SK-N-SH treated with all-trans-retinoic acid at 6 μM for 48 hours (cell line): ENCODE data around the gene UPB1.

Experiments used
- ATAC-seq: fragments of 200-7000 bp; cut with Tn5 transposase; 3 replicates; pipeline ENCODE4 v1.9.1; 2020; ENCODE audit warnings: mild to moderate bottlenecking, moderate library complexity
- ARNTL ChIP-seq: fragments of 450-650 bp; formaldehyde crosslinking; IDR thresholded peaks from 2 replicates; pipeline ENCODE4 v1.5.0; 2020; ENCODE audit warnings: low read depth, mild to moderate bottlenecking, moderate library complexity, borderline replicate concordance
- BACH2 ChIP-seq: fragments of 250-450 bp; sonication (Bioruptor Pico); IDR thresholded peaks from 2 replicates; pipeline ENCODE4 v1.9.0; 2021; ENCODE audit warnings: mild to moderate bottlenecking, borderline replicate concordance
- CREB5 ChIP-seq: fragments of 250-450 bp; sonication (Bioruptor Pico); IDR thresholded peaks from 2 replicates; pipeline ENCODE4 v1.5.1; 2020; ENCODE audit warnings: low read depth, mild to moderate bottlenecking, moderate library complexity
- CSDC2 ChIP-seq: fragments of 250-450 bp; sonication (Bioruptor Pico); IDR thresholded peaks from 2 replicates; pipeline ENCODE4 v1.5.0; 2020; ENCODE audit warnings: mild to moderate bottlenecking, moderate library complexity
- CSRNP3 ChIP-seq: fragments of 250-450 bp; sonication (Bioruptor Pico); IDR thresholded peaks from 2 replicates; pipeline ENCODE4 v1.5.1; 2021; ENCODE audit warnings: mild to moderate bottlenecking, moderate library complexity
- ESRRG ChIP-seq: fragments of 250-450 bp; sonication (Bioruptor Pico); IDR thresholded peaks from 2 replicates; pipeline ENCODE4 v1.6.1; 2021; ENCODE audit warnings: mild to moderate bottlenecking
- GLIS3 ChIP-seq: fragments of 250-450 bp; sonication (Bioruptor Pico); IDR thresholded peaks from 2 replicates; pipeline ENCODE4 v1.5.0; 2020; ENCODE audit warnings: mild to moderate bottlenecking, moderate library complexity
- ISL1 ChIP-seq: fragments of 250-450 bp; sonication (Bioruptor Pico); IDR thresholded peaks from 2 replicates; pipeline ENCODE4 v2.1.2; 2022; ENCODE audit warnings: mild to moderate bottlenecking, moderate library complexity
- OSR1 ChIP-seq: fragments of 250-450 bp; sonication (Bioruptor Pico); IDR thresholded peaks from 2 replicates; pipeline ENCODE4 v1.8.0; 2022; ENCODE audit warnings: moderate library complexity, mild to moderate bottlenecking, inconsistent platforms
- PATZ1 ChIP-seq: fragments of 250-450 bp; sonication (Bioruptor Pico); IDR thresholded peaks from 2 replicates; pipeline ENCODE4 v1.8.0; 2020; ENCODE audit warnings: mild to moderate bottlenecking, moderate library complexity, borderline replicate concordance
- PPARA ChIP-seq: fragments of 250-450 bp; sonication (Bioruptor Pico); IDR thresholded peaks from 2 replicates; pipeline ENCODE4 v1.5.0; 2020; ENCODE audit warnings: mild to moderate bottlenecking, borderline replicate concordance
- RARB ChIP-seq: fragments of 250-450 bp; sonication (Bioruptor Pico); IDR thresholded peaks from 2 replicates; pipeline ENCODE4 v1.8.0; 2021; ENCODE audit warnings: mild to moderate bottlenecking, moderate library complexity
- SNAI2 ChIP-seq: fragments of 250-450 bp; sonication (Bioruptor Pico); IDR thresholded peaks from 2 replicates; pipeline ENCODE4 v1.5.0; 2020; ENCODE audit warnings: mild to moderate bottlenecking, moderate library complexity
- TCF4 ChIP-seq: fragments of 250-450 bp; sonication (Bioruptor Pico); IDR thresholded peaks from 2 replicates; pipeline ENCODE4 v1.8.0; 2021; ENCODE audit warnings: mild to moderate bottlenecking, moderate library complexity, borderline replicate concordance
- TOX ChIP-seq: fragments of 250-450 bp; sonication (Bioruptor Pico); IDR thresholded peaks from 2 replicates; pipeline ENCODE4 v1.8.0; 2021; ENCODE audit warnings: mild to moderate bottlenecking, moderate library complexity, borderline replicate concordance
- TSHZ2 ChIP-seq: fragments of 250-450 bp; sonication (Bioruptor Pico); IDR thresholded peaks from 2 replicates; pipeline ENCODE4 v1.5.0; 2020; ENCODE audit warnings: mild to moderate bottlenecking, moderate library complexity
- ZC3H10 ChIP-seq: fragments of 250-450 bp; sonication (Bioruptor Pico); IDR thresholded peaks from 2 replicates; pipeline ENCODE4 v1.5.1; 2021; ENCODE audit warnings: mild to moderate bottlenecking, moderate library complexity
- ZFP3 ChIP-seq: fragments of 250-450 bp; sonication (Bioruptor Pico); IDR thresholded peaks from 2 replicates; pipeline ENCODE4 v1.5.0; 2020; ENCODE audit warnings: mild to moderate bottlenecking, moderate library complexity
- ZFP30 ChIP-seq: fragments of 450-650 bp; formaldehyde crosslinking; IDR thresholded peaks from 2 replicates; pipeline ENCODE4 v1.5.0; 2022; ENCODE audit warnings: mild to moderate bottlenecking, moderate library complexity
- ZNF565 ChIP-seq: fragments of 450-650 bp; formaldehyde crosslinking; conservative IDR thresholded peaks from 2 replicates; pipeline ENCODE4 v1.5.0; 2020; ENCODE audit warnings: low read depth, mild to moderate bottlenecking, moderate library complexity
- ZNF70 ChIP-seq: fragments of 450-650 bp; formaldehyde crosslinking; IDR thresholded peaks from 2 replicates; pipeline ENCODE4 v1.5.0; 2020; ENCODE audit warnings: mild to moderate bottlenecking, moderate library complexity
- ZNF8 ChIP-seq: fragments of 450-650 bp; formaldehyde crosslinking; IDR thresholded peaks from 2 replicates; pipeline ENCODE4 v1.5.0; 2020; ENCODE audit warnings: mild to moderate bottlenecking, moderate library complexity

UPB1 gene

DNA sequence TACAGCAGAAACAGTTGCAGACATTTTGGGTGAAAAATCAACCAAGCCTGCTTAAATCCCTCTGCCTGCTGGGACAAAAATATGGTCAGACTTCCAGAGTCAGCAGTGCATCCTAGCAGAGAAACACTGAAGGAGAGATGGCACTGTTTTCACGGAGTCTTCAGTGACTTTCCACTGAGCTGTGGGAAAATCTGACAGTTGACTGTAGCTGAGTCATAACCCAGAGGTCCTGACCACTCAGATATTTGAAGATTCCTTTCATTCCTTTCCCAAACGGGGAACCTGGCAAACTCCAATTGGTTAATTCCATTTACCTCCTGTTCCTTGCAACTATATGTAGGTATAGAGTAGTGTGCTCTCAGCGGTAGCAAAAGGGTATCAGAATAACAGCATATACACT is 20.9 kb upstream of the UPB1 start:
- peak; percentile 96 for ATAC-seq

GRCh38 chr22:24474649-24475255 is 20.4 kb upstream of the UPB1 start:
- ATAC-seq, result peak; percentile 31
- TF ChIP-seq BACH2 (CRISPR knock-in tag), result no peak
- no peak for TF ChIP-seq ZC3H10
- TF ChIP-seq RARB (CRISPR knock-in tag), result no peak
- no peak for TF ChIP-seq CREB5 (CRISPR knock-in tag)
- TF ChIP-seq TOX (CRISPR knock-in tag), result no peak
- TF ChIP-seq CSRNP3 (CRISPR knock-in tag), result no peak
- TF ChIP-seq ZFP3 (CRISPR knock-in tag), result no peak
- TF ChIP-seq ISL1, result no peak
- TF ChIP-seq TCF4 (CRISPR knock-in tag), result no peak
- TF ChIP-seq CSDC2 (CRISPR knock-in tag), result no peak
- no peak for TF ChIP-seq SNAI2 (CRISPR knock-in tag)
- TF ChIP-seq ZFP30 (CRISPR knock-in tag), result no peak
- TF ChIP-seq TSHZ2 (CRISPR knock-in tag), result no peak
- no peak for TF ChIP-seq GLIS3
- no peak for TF ChIP-seq ESRRG (CRISPR knock-in tag)
- TF ChIP-seq ZNF8, result no peak
- TF ChIP-seq ARNTL (CRISPR knock-in tag), result no peak
- TF ChIP-seq, all 23 proteins: peak for 0

More for the DNA sequence above, 20.9 kb upstream of the UPB1 start:
- no peak for TF ChIP-seq ISL1
- TF ChIP-seq RARB (CRISPR knock-in tag), result no peak
- no peak for TF ChIP-seq ESRRG (CRISPR knock-in tag)

GRCh38 chr22:24481641-24482040 is 13.5 kb upstream of the UPB1 start:
- TF ChIP-seq ZNF70 (CRISPR knock-in tag), result no peak
- TF ChIP-seq TOX (CRISPR knock-in tag), result no peak
- no peak for TF ChIP-seq TSHZ2 (CRISPR knock-in tag)
- TF ChIP-seq ISL1, result no peak
- TF ChIP-seq ZNF8, result no peak
- TF ChIP-seq ZC3H10, result no peak
- no peak for TF ChIP-seq BACH2 (CRISPR knock-in tag)
- no peak for TF ChIP-seq ZNF565 (CRISPR knock-in tag)
- no peak for TF ChIP-seq OSR1 (CRISPR knock-in tag)
- no peak for TF ChIP-seq SNAI2 (CRISPR knock-in tag)
- TF ChIP-seq ARNTL (CRISPR knock-in tag), result no peak
- TF ChIP-seq CSRNP3 (CRISPR knock-in tag), result no peak
- no peak for TF ChIP-seq TCF4 (CRISPR knock-in tag)
- TF ChIP-seq PATZ1 (CRISPR knock-in tag), result no peak
- TF ChIP-seq ESRRG (CRISPR knock-in tag), result no peak
- no peak for TF ChIP-seq GLIS3
- TF ChIP-seq PPARA (CRISPR knock-in tag), result no peak
- no peak for ATAC-seq
